Measurements from ENCODE around the gene CLIC1.

DNA sequence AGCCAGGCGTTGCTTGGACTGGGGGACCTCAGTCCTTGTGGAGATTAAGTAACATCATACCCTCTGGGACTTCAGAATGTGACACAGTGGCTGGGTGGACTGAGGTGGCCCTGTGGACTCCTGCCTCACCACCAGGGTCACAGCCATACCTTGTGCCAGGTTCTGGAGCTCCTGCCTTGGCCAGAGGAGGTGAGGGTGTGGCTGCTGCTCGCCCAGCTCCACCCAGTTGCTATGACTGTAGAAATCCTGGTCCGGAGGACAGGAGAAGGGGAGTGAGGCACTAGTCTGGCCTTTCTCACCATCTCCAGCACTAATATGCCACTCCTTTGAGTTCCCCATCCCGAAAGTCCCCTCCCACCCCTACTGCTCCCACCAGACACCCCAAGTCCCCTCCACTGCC, 38.9 kb upstream of the CLIC1 start:
- TF ChIP-seq CHD2 (IDR thresholded peaks at IDR 0.05; ENCODE audit: low read length, partially characterized antibody) (no peak), POLR2A (IDR thresholded peaks at IDR 0.05; ENCODE audit: low read length) (no peak), KDM1A (IDR thresholded peaks at IDR 0.05; ENCODE audit: low read depth) (no peak)
- TF ChIP-seq, protein P1, sequence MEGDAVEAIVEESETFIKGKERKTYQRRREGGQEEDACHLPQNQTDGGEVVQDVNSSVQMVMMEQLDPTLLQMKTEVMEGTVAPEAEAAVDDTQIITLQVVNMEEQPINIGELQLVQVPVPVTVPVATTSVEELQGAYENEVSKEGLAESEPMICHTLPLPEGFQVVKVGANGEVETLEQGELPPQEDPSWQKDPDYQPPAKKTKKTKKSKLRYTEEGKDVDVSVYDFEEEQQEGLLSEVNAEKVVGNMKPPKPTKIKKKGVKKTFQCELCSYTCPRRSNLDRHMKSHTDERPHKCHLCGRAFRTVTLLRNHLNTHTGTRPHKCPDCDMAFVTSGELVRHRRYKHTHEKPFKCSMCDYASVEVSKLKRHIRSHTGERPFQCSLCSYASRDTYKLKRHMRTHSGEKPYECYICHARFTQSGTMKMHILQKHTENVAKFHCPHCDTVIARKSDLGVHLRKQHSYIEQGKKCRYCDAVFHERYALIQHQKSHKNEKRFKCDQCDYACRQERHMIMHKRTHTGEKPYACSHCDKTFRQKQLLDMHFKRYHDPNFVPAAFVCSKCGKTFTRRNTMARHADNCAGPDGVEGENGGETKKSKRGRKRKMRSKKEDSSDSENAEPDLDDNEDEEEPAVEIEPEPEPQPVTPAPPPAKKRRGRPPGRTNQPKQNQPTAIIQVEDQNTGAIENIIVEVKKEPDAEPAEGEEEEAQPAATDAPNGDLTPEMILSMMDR (IDR thresholded peaks at IDR 0.05): no peak
- TF ChIP-seq, protein P2, sequence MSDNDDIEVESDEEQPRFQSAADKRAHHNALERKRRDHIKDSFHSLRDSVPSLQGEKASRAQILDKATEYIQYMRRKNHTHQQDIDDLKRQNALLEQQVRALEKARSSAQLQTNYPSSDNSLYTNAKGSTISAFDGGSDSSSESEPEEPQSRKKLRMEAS (IDR thresholded peaks at IDR 0.05): no peak

Measured in A549 (cell line).